ENCODE measurements around the gene MERTK.

Gene MERTK

GRCh38 chr2:112018846-112019245 lies 120.4 kb downstream of the MERTK start:
- Histone ChIP-seq H3K4me1 (ENCODE audit: control insufficient read depth, insufficient read depth, low read length) (peaks cover 11% of the 10 kb centered on the region; the same call in 1 of the 2 replicates), H3K27ac (ENCODE audit: low read depth, low read length) (no peak overlapping the region), H3K36me3 (ENCODE audit: control insufficient read depth, insufficient read depth, low read length) (peaks cover 13% of the 10 kb centered on the region), H3K9me3 (ENCODE audit: control insufficient read depth, insufficient read depth, low read depth, low read length) (no peaks in the 10 kb centered on the region), H3K4me3 (ENCODE audit: low read depth, low read length) (no peak overlapping the region), H3K27me3 (ENCODE audit: control insufficient read depth, insufficient read depth, low read length) (no peaks in the 10 kb centered on the region), H3K9ac (ENCODE audit: low read length) (no peak overlapping the region)

- Histone ChIP-seq H3K9ac (ENCODE audit: low read length) (no peak overlapping the region), H3K4me1 (ENCODE audit: control insufficient read depth, insufficient read depth, low read length) (peaks cover 11% of the 10 kb centered on the region; the same call in 1 of the 2 replicates), H3K27me3 (ENCODE audit: control insufficient read depth, insufficient read depth, low read length) (no peaks in the 10 kb centered on the region), H3K4me3 (ENCODE audit: low read depth, low read length) (no peak overlapping the region), H3K9me3 (ENCODE audit: control insufficient read depth, insufficient read depth, low read depth, low read length) (no peaks in the 10 kb centered on the region), H3K27ac (ENCODE audit: low read depth, low read length) (no peak overlapping the region), H3K36me3 (ENCODE audit: control insufficient read depth, insufficient read depth, low read length) (peaks cover 13% of the 10 kb centered on the region)
Measured at GRCh38 chr2:112019569-112019982, 121.2 kb downstream of the MERTK start.

- H3K36me3 ChIP-seq (ENCODE audit: control insufficient read depth, insufficient read depth, low read length): peaks cover 13% of the 10 kb centered on the region
- H3K27ac ChIP-seq (ENCODE audit: low read depth, low read length): no peak overlapping the region
- no peak overlapping the region for H3K9ac ChIP-seq (ENCODE audit: low read length)
- H3K27me3 ChIP-seq (ENCODE audit: control insufficient read depth, insufficient read depth, low read length): no peaks in the 10 kb centered on the region
- H3K9me3 ChIP-seq (ENCODE audit: control insufficient read depth, insufficient read depth, low read depth, low read length): no peaks in the 10 kb centered on the region
- no peak overlapping the region for H3K4me3 ChIP-seq (ENCODE audit: low read depth, low read length)
- H3K4me1 ChIP-seq (ENCODE audit: control insufficient read depth, insufficient read depth, low read length): peaks cover 11% of the 10 kb centered on the region; the same call in 1 of the 2 replicates
Measured at GRCh38 chr2:112020561-112020960, 122.2 kb downstream of the MERTK start.

GRCh38 chr2:112021290-112021689 lies 122.9 kb downstream of the MERTK start:
- H3K4me3 ChIP-seq (ENCODE audit: low read depth, low read length): no peak overlapping the region
- H3K9me3 ChIP-seq (ENCODE audit: control insufficient read depth, insufficient read depth, low read depth, low read length): no peaks in the 10 kb centered on the region
- H3K4me1 ChIP-seq (ENCODE audit: control insufficient read depth, insufficient read depth, low read length): peaks cover 11% of the 10 kb centered on the region; the same call in 1 of the 2 replicates
- H3K36me3 ChIP-seq (ENCODE audit: control insufficient read depth, insufficient read depth, low read length): peaks cover 13% of the 10 kb centered on the region
- H3K9ac ChIP-seq (ENCODE audit: low read length): no peak overlapping the region
- no peak overlapping the region for H3K27ac ChIP-seq (ENCODE audit: low read depth, low read length)
- H3K27me3 ChIP-seq (ENCODE audit: control insufficient read depth, insufficient read depth, low read length): no peaks in the 10 kb centered on the region

- Histone ChIP-seq H3K36me3 (ENCODE audit: control insufficient read depth, insufficient read depth, low read length) (peaks cover 10% of the 10 kb centered on the region), H3K4me3 (ENCODE audit: low read depth, low read length) (no peak overlapping the region), H3K4me1 (ENCODE audit: control insufficient read depth, insufficient read depth, low read length) (peaks cover 11% of the 10 kb centered on the region; the same call in 1 of the 2 replicates), H3K27me3 (ENCODE audit: control insufficient read depth, insufficient read depth, low read length) (no peaks in the 10 kb centered on the region), H3K27ac (ENCODE audit: low read depth, low read length) (no peak overlapping the region), H3K9ac (ENCODE audit: low read length) (no peak overlapping the region), H3K9me3 (ENCODE audit: control insufficient read depth, insufficient read depth, low read depth, low read length) (no peaks in the 10 kb centered on the region)
Measured at GRCh38 chr2:112021781-112022231, 123.4 kb downstream of the MERTK start.

GRCh38 chr2:112023707-112024106 lies 125.3 kb downstream of the MERTK start:
- H3K27ac ChIP-seq (ENCODE audit: low read depth, low read length): no peak overlapping the region
- H3K9ac ChIP-seq (ENCODE audit: low read length): no peak overlapping the region
- no peaks in the 10 kb centered on the region for H3K27me3 ChIP-seq (ENCODE audit: control insufficient read depth, insufficient read depth, low read length)
- H3K9me3 ChIP-seq (ENCODE audit: control insufficient read depth, insufficient read depth, low read depth, low read length): no peaks in the 10 kb centered on the region
- peaks cover 10% of the 10 kb centered on the region for H3K36me3 ChIP-seq (ENCODE audit: control insufficient read depth, insufficient read depth, low read length)
- H3K4me1 ChIP-seq (ENCODE audit: control insufficient read depth, insufficient read depth, low read length): peaks cover 11% of the 10 kb centered on the region; the same call in 1 of the 2 replicates
- no peak overlapping the region for H3K4me3 ChIP-seq (ENCODE audit: low read depth, low read length)

GRCh38 chr2:112024231-112024630 lies 125.8 kb downstream of the MERTK start:
- no peaks in the 10 kb centered on the region for H3K9me3 ChIP-seq (ENCODE audit: control insufficient read depth, insufficient read depth, low read depth, low read length)
- peaks cover 10% of the 10 kb centered on the region for H3K36me3 ChIP-seq (ENCODE audit: control insufficient read depth, insufficient read depth, low read length)
- H3K4me3 ChIP-seq (ENCODE audit: low read depth, low read length): no peak overlapping the region
- H3K27me3 ChIP-seq (ENCODE audit: control insufficient read depth, insufficient read depth, low read length): no peaks in the 10 kb centered on the region
- no peak overlapping the region for H3K27ac ChIP-seq (ENCODE audit: low read depth, low read length)
- H3K9ac ChIP-seq (ENCODE audit: low read length): no peak overlapping the region
- H3K4me1 ChIP-seq (ENCODE audit: control insufficient read depth, insufficient read depth, low read length): peaks cover 11% of the 10 kb centered on the region; the same call in 1 of the 2 replicates

GRCh38 chr2:112024896-112025491 lies 126.6 kb downstream of the MERTK start:
- no peak overlapping the region for H3K27ac ChIP-seq (ENCODE audit: low read depth, low read length)
- H3K36me3 ChIP-seq (ENCODE audit: control insufficient read depth, insufficient read depth, low read length): peaks cover 10% of the 10 kb centered on the region
- no peak overlapping the region for H3K4me3 ChIP-seq (ENCODE audit: low read depth, low read length)
- peaks cover 3% of the 10 kb centered on the region; the same call in 1 of the 2 replicates for H3K4me1 ChIP-seq (ENCODE audit: control insufficient read depth, insufficient read depth, low read length)
- H3K27me3 ChIP-seq (ENCODE audit: control insufficient read depth, insufficient read depth, low read length): no peaks in the 10 kb centered on the region
- H3K9me3 ChIP-seq (ENCODE audit: control insufficient read depth, insufficient read depth, low read depth, low read length): no peaks in the 10 kb centered on the region
- no peak overlapping the region for H3K9ac ChIP-seq (ENCODE audit: low read length)

- Histone ChIP-seq H3K4me3 (ENCODE audit: low read depth, low read length) (no peak overlapping the region), H3K36me3 (ENCODE audit: control insufficient read depth, insufficient read depth, low read length) (peaks cover 10% of the 10 kb centered on the region), H3K9me3 (ENCODE audit: control insufficient read depth, insufficient read depth, low read depth, low read length) (no peaks in the 10 kb centered on the region), H3K4me1 (ENCODE audit: control insufficient read depth, insufficient read depth, low read length) (peaks cover 6% of the 10 kb centered on the region), H3K27me3 (ENCODE audit: control insufficient read depth, insufficient read depth, low read length) (no peaks in the 10 kb centered on the region), H3K27ac (ENCODE audit: low read depth, low read length) (no peak overlapping the region), H3K9ac (ENCODE audit: low read length) (no peak overlapping the region)
Measured at GRCh38 chr2:112026509-112026908, 128.1 kb downstream of the MERTK start.

- Histone ChIP-seq H3K36me3 (ENCODE audit: control insufficient read depth, insufficient read depth, low read length) (peaks cover 1% of the 10 kb centered on the region; the same call in 1 of the 2 replicates), H3K4me3 (ENCODE audit: low read depth, low read length) (no peak overlapping the region), H3K9me3 (ENCODE audit: control insufficient read depth, insufficient read depth, low read depth, low read length) (no peaks in the 10 kb centered on the region), H3K27ac (ENCODE audit: low read depth, low read length) (no peak overlapping the region), H3K4me1 (ENCODE audit: control insufficient read depth, insufficient read depth, low read length) (peaks cover 14% of the 10 kb centered on the region), H3K27me3 (ENCODE audit: control insufficient read depth, insufficient read depth, low read length) (no peaks in the 10 kb centered on the region), H3K9ac (ENCODE audit: low read length) (no peak overlapping the region)
Measured at GRCh38 chr2:112027767-112028166, 129.4 kb downstream of the MERTK start.

- H3K9ac ChIP-seq (ENCODE audit: low read length): no peak overlapping the region
- no peak overlapping the region for H3K4me3 ChIP-seq (ENCODE audit: low read depth, low read length)
- no peaks in the 10 kb centered on the region for H3K36me3 ChIP-seq (ENCODE audit: control insufficient read depth, insufficient read depth, low read length)
- no peaks in the 10 kb centered on the region for H3K9me3 ChIP-seq (ENCODE audit: control insufficient read depth, insufficient read depth, low read depth, low read length)
- H3K27ac ChIP-seq (ENCODE audit: low read depth, low read length): no peak overlapping the region
- no peaks in the 10 kb centered on the region for H3K27me3 ChIP-seq (ENCODE audit: control insufficient read depth, insufficient read depth, low read length)
- H3K4me1 ChIP-seq (ENCODE audit: control insufficient read depth, insufficient read depth, low read length): peaks cover 14% of the 10 kb centered on the region
Measured at GRCh38 chr2:112029164-112029563, 130.8 kb downstream of the MERTK start.
